ENCODE measurements around the gene CCS.
A peak's percentile ranks its signal among the peaks of the same experiment; 100 is the strongest.
"Not testable (repeated sequence)": the region's sequence is repeated elsewhere in the genome, so short reads cannot be mapped to it uniquely, and the experiment has no call there.

CCS gene

GRCh38 chr11:66561178-66561974, 31.6 kb upstream of the CCS start:
- no peak for ATAC-seq

- ATAC-seq = no peak
Measured at GRCh38 chr11:66561975-66562248, 31.1 kb upstream of the CCS start.

GRCh38 chr11:66562275-66562674, 30.7 kb upstream of the CCS start:
- ATAC-seq = no peak

- no peak for ATAC-seq
Measured at GRCh38 chr11:66562907-66563583, 29.9 kb upstream of the CCS start.

GRCh38 chr11:66563832-66564231, 29.2 kb upstream of the CCS start:
- ATAC-seq = no peak

GRCh38 chr11:66564538-66564937, 28.4 kb upstream of the CCS start:
- no peak for ATAC-seq

GRCh38 chr11:66564984-66565383, 28.0 kb upstream of the CCS start:
- ATAC-seq = no peak

- ATAC-seq = no peak
Measured at GRCh38 chr11:66566221-66566620, 26.8 kb upstream of the CCS start.

GRCh38 chr11:66567787-66568123, 25.2 kb upstream of the CCS start:
- ATAC-seq = no peak

- ATAC-seq = peak; percentile 83 to 94
Measured at GRCh38 chr11:66568124-66568916, 24.7 kb upstream of the CCS start, which contains the start of gene CTSF. CTSF (minus strand) TSS chr11:66568606; CDS start chr11:66568486, 120 bp downstream.

GRCh38 chr11:66569076-66569475, 23.9 kb upstream of the CCS start:
- ATAC-seq = no peak

GRCh38 chr11:66570079-66570849, 22.7 kb upstream of the CCS start:
- ATAC-seq = no peak

- no peak for ATAC-seq
Measured at GRCh38 chr11:66570850-66571180, 22.2 kb upstream of the CCS start.

- ATAC-seq = peak; percentile 70 to 85
Measured at GRCh38 chr11:66579017-66579606, 13.9 kb upstream of the CCS start.

GRCh38 chr11:66580803-66581202, 12.2 kb upstream of the CCS start:
- no peak for ATAC-seq

- no peak for ATAC-seq
Measured at GRCh38 chr11:66581261-66581660, 11.7 kb upstream of the CCS start.

GRCh38 chr11:66582565-66583147, 10.3 kb upstream of the CCS start:
- not testable (repeated sequence) for ATAC-seq

GRCh38 chr11:66585447-66585846, 7.5 kb upstream of the CCS start:
- not testable (repeated sequence) for ATAC-seq

- no peak for ATAC-seq
Measured at GRCh38 chr11:66586136-66586535, 6.8 kb upstream of the CCS start.

GRCh38 chr11:66589315-66589714, 3.7 kb upstream of the CCS start:
- not testable (repeated sequence) for ATAC-seq

GRCh38 chr11:66589996-66590675, 2.8 kb upstream of the CCS start:
- no peak for ATAC-seq

GRCh38 chr11:66591175-66591574, 1.8 kb upstream of the CCS start:
- no peak for ATAC-seq

Data from activated CD4-positive, CD25-positive, alpha-beta regulatory T cell treated with anti-CD3 and anti-CD28 coated beads, Interleukin-2, amount 50 U/mL, for 24 hours (primary cell).